SK-N-SH (cell line): ENCODE results near the gene HERC5. TPM values are rescaled to one million over a fixed set of nuclear protein-coding genes. Genes with fewer than 3 reads are reported as not detected.

Source experiments
- CTCF ChIA-PET: fragments of 300-600, 350-600 bp; formaldehyde crosslinking; extraction: SDS; loops from one replicate; lab custom pipeline; 2021; lab: Yijun Ruan, JAX
- POLR2A ChIA-PET: fragments of 350-600 bp; sonication (Branson Sonifier 250); formaldehyde crosslinking; extraction: SDS; loops from one replicate; lab custom pipeline; 2020; ENCODE audit warnings: antibody characterized with exemption, inconsistent platforms; lab: Yijun Ruan, JAX
- DNase-seq: peaks from one replicate; pipeline ENCODE4 v3.0.0; 2012
- H2AFZ ChIP-seq: fragments of 200-600 bp; sonication (generic); 2 replicates; pipeline ENCODE4 v1.8.1; 2016; ENCODE audit warnings: antibody characterized with exemption, mild to moderate bottlenecking, low read depth
- H3F3A ChIP-seq: fragments of 200-600 bp; sonication (generic); replicated peaks from 2 replicates; pipeline ENCODE3; 2016; ENCODE audit warnings: antibody characterized with exemption, mild to moderate bottlenecking; ENCODE audit not compliant: insufficient read depth
- H3K27ac ChIP-seq, 2 experiments: fragments of 200-500 bp in 1 of 2; fragments of 200-600 bp in 1 of 2; sonication (Bioruptor generic) in 1 of 2; sonication (generic), shearing (Covaris generic) in 1 of 2; 2 replicates each; pipeline versions ENCODE4 v1.5.1 to v1.6.1; 2014 to 2016; ENCODE audit warnings: low read depth in 2 of 2, inconsistent platforms in 1 of 2, low read length in 1 of 2, mild to moderate bottlenecking in 1 of 2, mixed read lengths in 1 of 2
- H3K27me3 ChIP-seq: fragments of 200-600 bp; sonication (generic), shearing (Covaris generic); 2 replicates; pipeline ENCODE4 v1.6.1; 2016; ENCODE audit warnings: mixed run types; ENCODE audit not compliant: insufficient read depth
- H3K36me3 ChIP-seq, 2 experiments: fragments of 200-500 bp in 1 of 2; fragments of 200-600 bp in 1 of 2; sonication (Bioruptor generic) in 1 of 2; sonication (generic) in 1 of 2; replicated peaks in 1 of 2; 2 replicates each; pipeline versions ENCODE3 to v1.5.1; 2014 to 2016; ENCODE audit warnings: low read length in 1 of 2, mild to moderate bottlenecking in 1 of 2; ENCODE audit not compliant: insufficient read depth in 2 of 2, control insufficient read depth in 1 of 2
- H3K4me1 ChIP-seq, 2 experiments: fragments of 200-500 bp in 1 of 2; fragments of 200-600 bp in 1 of 2; sonication (Bioruptor generic) in 1 of 2; sonication (generic), shearing (Covaris generic) in 1 of 2; 2 replicates each; pipeline versions ENCODE4 v1.5.1 to v1.6.1; 2014 to 2016; ENCODE audit warnings: low read depth in 1 of 2, low read length in 1 of 2, mixed run types in 1 of 2; ENCODE audit not compliant: insufficient read depth in 2 of 2, control insufficient read depth in 1 of 2
- H3K4me2 ChIP-seq: fragments of 200-600 bp; sonication (generic), shearing (Covaris generic); 2 replicates; pipeline ENCODE4 v1.6.1; 2017; ENCODE audit warnings: mixed run types
- H3K4me3 ChIP-seq, 2 experiments: fragments of 200-500 bp in 1 of 2; fragments of 200-600 bp in 1 of 2; sonication (Bioruptor generic) in 1 of 2; sonication (generic), shearing (Covaris generic) in 1 of 2; 2 replicates each; pipeline versions ENCODE4 v1.5.1 to v1.8.1; 2014 to 2016; ENCODE audit warnings: low read depth in 2 of 2, inconsistent platforms in 1 of 2, low read length in 1 of 2, mild to moderate bottlenecking in 1 of 2, mixed read lengths in 1 of 2, moderate library complexity in 1 of 2
- H3K79me2 ChIP-seq: fragments of 200-600 bp; sonication (generic); 2 replicates; pipeline ENCODE4 v1.8.1; 2017; ENCODE audit warnings: mild to moderate bottlenecking; ENCODE audit not compliant: insufficient read depth
- H3K9ac ChIP-seq: fragments of 200-600 bp; sonication (generic); 2 replicates; pipeline ENCODE4 v1.6.1; 2017; ENCODE audit warnings: mixed run types
- H3K9me2 ChIP-seq: fragments of 200-600 bp; sonication (generic); 2 replicates; pipeline ENCODE4 v1.6.1; 2017; ENCODE audit warnings: mixed run types
- H3K9me3 ChIP-seq: fragments of 200-600 bp; sonication (generic); 2 replicates; pipeline ENCODE4 v1.6.1; 2017; ENCODE audit warnings: mixed run types, mild to moderate bottlenecking, moderate library complexity
- H4K20me1 ChIP-seq: fragments of 200-600 bp; sonication (generic); 2 replicates; pipeline ENCODE4 v1.6.1; 2017; ENCODE audit warnings: mild to moderate bottlenecking, mixed run types; ENCODE audit not compliant: insufficient read depth
- ELF1 ChIP-seq: IDR thresholded peaks from 2 replicates; pipeline ENCODE4 v1.4.0; 2012
- EP300 ChIP-seq, 2 experiments: IDR thresholded peaks; 2 replicates each; pipeline versions ENCODE4 v1.4.0 to v1.6.1; 2012; ENCODE audit warnings: borderline replicate concordance in 1 of 2, low read depth in 1 of 2, low read length in 1 of 2
- FOXJ3 ChIP-seq: sonication (generic); formaldehyde crosslinking; IDR thresholded peaks from 2 replicates; pipeline ENCODE4 v1.5.1; 2020; ENCODE audit warnings: mild to moderate bottlenecking, missing genetic modification reagents
- GATA2 ChIP-seq: sonication (generic); formaldehyde crosslinking; IDR thresholded peaks from 2 replicates; pipeline ENCODE4 v1.5.0; 2020; ENCODE audit warnings: mild to moderate bottlenecking, missing genetic modification reagents
- MXI1 ChIP-seq: IDR thresholded peaks from 2 replicates; pipeline ENCODE4 v1.6.1; 2012; ENCODE audit warnings: mild to moderate bottlenecking, low read depth, low read length, improper control_type of control experiment
- NFIC ChIP-seq: IDR thresholded peaks from 2 replicates; pipeline ENCODE4 v1.4.0; 2012; ENCODE audit warnings: borderline replicate concordance
- NRF1 ChIP-seq: IDR thresholded peaks from 2 replicates; pipeline ENCODE4 v1.6.1; 2012; ENCODE audit warnings: low read depth, mild to moderate bottlenecking, low read length
- POLR2AphosphoS5 ChIP-seq: IDR thresholded peaks from 2 replicates; pipeline ENCODE4 v1.6.1; 2012; ENCODE audit warnings: low read depth, low read length
- RAD21 ChIP-seq: IDR thresholded peaks from 2 replicates; pipeline ENCODE4 v1.6.1; 2012; ENCODE audit warnings: mild to moderate bottlenecking, low read length
- SIN3A ChIP-seq: IDR thresholded peaks from 2 replicates; pipeline ENCODE4 v1.6.1; 2012; ENCODE audit warnings: low read depth, mild to moderate bottlenecking, low read length, moderate library complexity, borderline replicate concordance
- TCF12 ChIP-seq: IDR thresholded peaks from 2 replicates; pipeline ENCODE4 v1.4.0; 2012
- WGBS: methylation state at CpG from one replicate; pipeline ENCODE4 v1.1.6; 2017; ENCODE audit warnings: low lambda C conversion rate; 5-methylcytosine and 5-hydroxymethylcytosine counted together
- polyA plus RNA-seq, 3 experiments: library from polyadenylated mRNA; depleted of rRNA; stranded (reverse); fragments of >200 nt; gene quantifications; 2 replicates each; pipeline ENCODE4 v1.2.3, GENCODE V29; 2012
- TF ChIP-seq, protein P1 (sequence below): fragments of 150-350 bp; IDR thresholded peaks from 2 replicates; pipeline ENCODE4 v1.6.1; 2016; ENCODE audit warnings: mild to moderate bottlenecking, low read depth, low read length
- TF ChIP-seq, protein P2 (sequence below): IDR thresholded peaks from 2 replicates; pipeline ENCODE4 v1.6.1; 2012; ENCODE audit warnings: mild to moderate bottlenecking, low read depth, low read length, moderate library complexity
- TF ChIP-seq, protein P3 (sequence below): fragments of 150-350 bp; IDR thresholded peaks from 2 replicates; pipeline ENCODE4 v1.6.1; 2017; ENCODE audit warnings: antibody characterized with exemption, low read length, low read depth, borderline replicate concordance
- TF ChIP-seq, protein P4 (sequence below): IDR thresholded peaks from 2 replicates; pipeline ENCODE4; 2012

Gene HERC5
- polyA plus RNA-seq, 1 of the 3 experiments (the other 2 are of a cell fraction): 0.15 TPM

DNA sequence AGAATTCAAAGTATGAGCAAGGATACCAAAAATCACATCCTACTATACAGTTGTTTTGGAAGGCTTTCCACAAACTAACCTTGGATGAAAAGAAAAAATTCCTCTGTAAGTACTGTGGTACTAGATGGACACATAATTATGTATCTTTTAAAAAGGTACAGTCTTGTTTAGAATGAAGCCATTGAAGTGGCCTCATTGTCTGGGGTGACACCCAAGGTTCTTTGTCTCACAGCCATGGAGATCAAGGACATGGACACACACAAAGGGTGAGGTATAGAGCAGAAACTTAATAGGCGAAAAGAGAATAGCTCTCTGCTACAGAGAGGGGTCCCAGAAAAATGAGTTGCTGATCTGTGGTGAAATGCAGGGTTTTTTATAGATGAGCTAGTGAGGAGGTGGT lies 16.8 kb upstream of the HERC5 start:
- no peaks in the 10 kb centered on the region for H4K20me1 ChIP-seq
- TF ChIP-seq SIN3A: no peak
- TF ChIP-seq, protein P1, sequence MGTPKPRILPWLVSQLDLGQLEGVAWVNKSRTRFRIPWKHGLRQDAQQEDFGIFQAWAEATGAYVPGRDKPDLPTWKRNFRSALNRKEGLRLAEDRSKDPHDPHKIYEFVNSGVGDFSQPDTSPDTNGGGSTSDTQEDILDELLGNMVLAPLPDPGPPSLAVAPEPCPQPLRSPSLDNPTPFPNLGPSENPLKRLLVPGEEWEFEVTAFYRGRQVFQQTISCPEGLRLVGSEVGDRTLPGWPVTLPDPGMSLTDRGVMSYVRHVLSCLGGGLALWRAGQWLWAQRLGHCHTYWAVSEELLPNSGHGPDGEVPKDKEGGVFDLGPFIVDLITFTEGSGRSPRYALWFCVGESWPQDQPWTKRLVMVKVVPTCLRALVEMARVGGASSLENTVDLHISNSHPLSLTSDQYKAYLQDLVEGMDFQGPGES: no peak
- no peak for TF ChIP-seq MXI1
- no peak for TF ChIP-seq GATA2 (CRISPR knock-in tag)
- WGBS: 95% methylated on average over 1 of the region's 1 CpG
- POLR2A ChIA-PET: no interaction called here
- no peak overlapping the region for H3K4me3 ChIP-seq
- DNase-seq: no peak
- no peaks in the 10 kb centered on the region for H3K36me3 ChIP-seq
- CTCF ChIA-PET: no interaction called here
- H3K27me3 ChIP-seq: no peaks in the 10 kb centered on the region
- H3K9me3 ChIP-seq: no peaks in the 10 kb centered on the region
- no peak overlapping the region for H3K27ac ChIP-seq
- H3K4me2 ChIP-seq: no peak overlapping the region
- H3K9ac ChIP-seq: no peak overlapping the region
- no peak overlapping the region for H2AFZ ChIP-seq
- H3K9me2 ChIP-seq: no peaks in the 10 kb centered on the region
- H3F3A ChIP-seq: no peaks in the 10 kb centered on the region
- H3K4me1 ChIP-seq: no peaks in the 10 kb centered on the region
- no peaks in the 10 kb centered on the region for H3K79me2 ChIP-seq

DNA sequence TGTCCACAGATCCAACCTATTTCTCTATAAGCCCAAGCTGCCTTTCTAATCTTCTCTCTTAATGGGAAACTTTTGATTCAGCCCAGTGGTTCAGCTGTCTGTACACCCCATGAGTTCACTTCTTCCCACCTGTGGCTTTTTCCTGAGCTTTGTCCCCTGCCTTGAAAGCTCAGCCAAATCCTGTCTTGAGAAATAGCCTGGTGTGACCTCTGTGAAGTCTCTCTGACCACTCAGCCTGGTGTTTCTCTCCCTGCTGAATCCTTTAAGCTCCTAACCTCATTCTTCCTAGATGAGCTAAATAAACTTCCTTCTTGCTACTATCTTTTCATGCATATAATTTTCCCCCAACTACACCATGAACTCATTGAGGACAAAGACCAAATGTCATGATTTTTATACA lies 15.2 kb upstream of the HERC5 start:
- ChIA-PET POLR2A (no interaction called here), CTCF (interaction anchor here (1.0 kb wide), 1 partner anchor 16 kb away, joined by 3 read pairs; the partner anchor contains the start of gene HERC5)
- no peak for DNase-seq
- Histone ChIP-seq H3K27me3 (no peaks in the 10 kb centered on the region), H3K9me3 (no peaks in the 10 kb centered on the region), H4K20me1 (no peaks in the 10 kb centered on the region), H3F3A (no peaks in the 10 kb centered on the region), H2AFZ (no peak overlapping the region), H3K9me2 (no peaks in the 10 kb centered on the region), H3K36me3 (no peaks in the 10 kb centered on the region), H3K4me1 (no peaks in the 10 kb centered on the region), H3K27ac (no peak overlapping the region), H3K4me2 (no peak overlapping the region), H3K79me2 (no peaks in the 10 kb centered on the region), H3K9ac (no peak overlapping the region), H3K4me3 (no peak overlapping the region)
- TF ChIP-seq, protein P2, sequence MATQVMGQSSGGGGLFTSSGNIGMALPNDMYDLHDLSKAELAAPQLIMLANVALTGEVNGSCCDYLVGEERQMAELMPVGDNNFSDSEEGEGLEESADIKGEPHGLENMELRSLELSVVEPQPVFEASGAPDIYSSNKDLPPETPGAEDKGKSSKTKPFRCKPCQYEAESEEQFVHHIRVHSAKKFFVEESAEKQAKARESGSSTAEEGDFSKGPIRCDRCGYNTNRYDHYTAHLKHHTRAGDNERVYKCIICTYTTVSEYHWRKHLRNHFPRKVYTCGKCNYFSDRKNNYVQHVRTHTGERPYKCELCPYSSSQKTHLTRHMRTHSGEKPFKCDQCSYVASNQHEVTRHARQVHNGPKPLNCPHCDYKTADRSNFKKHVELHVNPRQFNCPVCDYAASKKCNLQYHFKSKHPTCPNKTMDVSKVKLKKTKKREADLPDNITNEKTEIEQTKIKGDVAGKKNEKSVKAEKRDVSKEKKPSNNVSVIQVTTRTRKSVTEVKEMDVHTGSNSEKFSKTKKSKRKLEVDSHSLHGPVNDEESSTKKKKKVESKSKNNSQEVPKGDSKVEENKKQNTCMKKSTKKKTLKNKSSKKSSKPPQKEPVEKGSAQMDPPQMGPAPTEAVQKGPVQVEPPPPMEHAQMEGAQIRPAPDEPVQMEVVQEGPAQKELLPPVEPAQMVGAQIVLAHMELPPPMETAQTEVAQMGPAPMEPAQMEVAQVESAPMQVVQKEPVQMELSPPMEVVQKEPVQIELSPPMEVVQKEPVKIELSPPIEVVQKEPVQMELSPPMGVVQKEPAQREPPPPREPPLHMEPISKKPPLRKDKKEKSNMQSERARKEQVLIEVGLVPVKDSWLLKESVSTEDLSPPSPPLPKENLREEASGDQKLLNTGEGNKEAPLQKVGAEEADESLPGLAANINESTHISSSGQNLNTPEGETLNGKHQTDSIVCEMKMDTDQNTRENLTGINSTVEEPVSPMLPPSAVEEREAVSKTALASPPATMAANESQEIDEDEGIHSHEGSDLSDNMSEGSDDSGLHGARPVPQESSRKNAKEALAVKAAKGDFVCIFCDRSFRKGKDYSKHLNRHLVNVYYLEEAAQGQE: no peak
- TF ChIP-seq FOXJ3: no peak
- no peak for TF ChIP-seq ELF1
- no peak for TF ChIP-seq TCF12
- TF ChIP-seq, protein P3, sequence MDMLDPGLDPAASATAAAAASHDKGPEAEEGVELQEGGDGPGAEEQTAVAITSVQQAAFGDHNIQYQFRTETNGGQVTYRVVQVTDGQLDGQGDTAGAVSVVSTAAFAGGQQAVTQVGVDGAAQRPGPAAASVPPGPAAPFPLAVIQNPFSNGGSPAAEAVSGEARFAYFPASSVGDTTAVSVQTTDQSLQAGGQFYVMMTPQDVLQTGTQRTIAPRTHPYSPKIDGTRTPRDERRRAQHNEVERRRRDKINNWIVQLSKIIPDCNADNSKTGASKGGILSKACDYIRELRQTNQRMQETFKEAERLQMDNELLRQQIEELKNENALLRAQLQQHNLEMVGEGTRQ: no peak
- no peak for TF ChIP-seq MXI1
- TF ChIP-seq NFIC: no peak
- no peak for TF ChIP-seq EP300 (IDR thresholded peaks at IDR 0.05; ENCODE audit: borderline replicate concordance in 1 of 2, low read depth in 1 of 2, low read length in 1 of 2)
- TF ChIP-seq POLR2AphosphoS5: no peak
- TF ChIP-seq RAD21: no peak
- TF ChIP-seq NRF1: no peak
- TF ChIP-seq, protein P4, sequence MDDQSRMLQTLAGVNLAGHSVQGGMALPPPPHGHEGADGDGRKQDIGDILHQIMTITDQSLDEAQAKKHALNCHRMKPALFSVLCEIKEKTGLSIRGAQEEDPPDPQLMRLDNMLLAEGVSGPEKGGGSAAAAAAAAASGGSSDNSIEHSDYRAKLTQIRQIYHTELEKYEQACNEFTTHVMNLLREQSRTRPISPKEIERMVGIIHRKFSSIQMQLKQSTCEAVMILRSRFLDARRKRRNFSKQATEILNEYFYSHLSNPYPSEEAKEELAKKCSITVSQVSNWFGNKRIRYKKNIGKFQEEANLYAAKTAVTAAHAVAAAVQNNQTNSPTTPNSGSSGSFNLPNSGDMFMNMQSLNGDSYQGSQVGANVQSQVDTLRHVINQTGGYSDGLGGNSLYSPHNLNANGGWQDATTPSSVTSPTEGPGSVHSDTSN: no peak
